ENCODE data around the gene PARP6. TPM values are rescaled to one million over a fixed set of nuclear protein-coding genes. Genes with fewer than 3 reads are reported as not detected.

PARP6 gene
- polyA plus RNA-seq (2013, experiment 1 of 2; ENCODE audit: insufficient read length), result 37.9 TPM
- 34.8 TPM for polyA plus RNA-seq (2013, experiment 2 of 2; ENCODE audit: insufficient read length)

DNA sequence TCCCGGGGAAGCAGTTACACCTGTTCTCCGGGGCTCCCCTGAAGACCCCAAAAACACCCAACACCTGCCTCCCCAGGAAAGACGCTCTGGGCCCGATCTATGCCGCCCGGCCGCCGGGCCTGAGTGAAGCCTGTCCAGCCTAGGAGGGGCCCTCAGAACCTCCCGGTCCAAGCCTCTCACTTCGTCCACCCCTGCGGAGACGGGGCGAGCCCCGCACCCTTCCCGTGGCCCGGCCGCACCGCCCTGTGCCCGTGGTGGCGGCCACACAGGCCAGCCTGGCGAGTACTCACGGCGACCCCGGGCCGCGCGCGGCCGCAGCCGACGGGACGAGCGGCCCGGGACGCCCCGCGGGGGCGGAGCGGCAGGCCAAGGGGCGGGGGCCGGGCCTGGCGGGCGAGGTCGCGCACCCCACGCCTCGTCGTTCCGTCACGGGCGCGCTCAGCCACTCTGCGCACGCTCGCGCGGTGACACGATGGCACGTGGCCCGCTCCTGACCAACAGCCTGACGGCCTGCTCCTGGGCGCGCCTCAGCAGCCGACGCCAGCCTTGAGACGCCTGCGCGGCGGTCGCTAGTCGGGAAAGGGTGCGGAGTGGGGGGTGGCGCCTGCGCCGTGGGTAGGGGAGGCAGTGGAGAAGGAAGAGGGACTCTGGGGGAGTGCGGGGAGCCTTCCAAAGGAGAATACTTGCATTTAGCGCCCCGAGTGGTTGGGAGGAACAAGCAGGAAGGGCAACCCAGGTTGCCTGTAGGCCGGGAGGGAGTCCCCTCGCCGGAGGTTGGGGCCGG is at the start of gene PARP6:
Gene PARP6, minus strand, starts transcription at position 342 of the 784 bp plus-strand sequence. CDS start 5,077 bp downstream, outside the sequence.
- DNase-seq, result peak; percentile 99

- DNase-seq, result peak; percentile 71
These were observed 47.8 kb upstream of the PARP6 start, which contains the start of gene CELF6 for GRCh38 chr15:72319985-72320671. TSS of gene CELF6 (minus strand) at chr15:72320157. CDS start at chr15:72319874, 283 bp downstream.

DNA sequence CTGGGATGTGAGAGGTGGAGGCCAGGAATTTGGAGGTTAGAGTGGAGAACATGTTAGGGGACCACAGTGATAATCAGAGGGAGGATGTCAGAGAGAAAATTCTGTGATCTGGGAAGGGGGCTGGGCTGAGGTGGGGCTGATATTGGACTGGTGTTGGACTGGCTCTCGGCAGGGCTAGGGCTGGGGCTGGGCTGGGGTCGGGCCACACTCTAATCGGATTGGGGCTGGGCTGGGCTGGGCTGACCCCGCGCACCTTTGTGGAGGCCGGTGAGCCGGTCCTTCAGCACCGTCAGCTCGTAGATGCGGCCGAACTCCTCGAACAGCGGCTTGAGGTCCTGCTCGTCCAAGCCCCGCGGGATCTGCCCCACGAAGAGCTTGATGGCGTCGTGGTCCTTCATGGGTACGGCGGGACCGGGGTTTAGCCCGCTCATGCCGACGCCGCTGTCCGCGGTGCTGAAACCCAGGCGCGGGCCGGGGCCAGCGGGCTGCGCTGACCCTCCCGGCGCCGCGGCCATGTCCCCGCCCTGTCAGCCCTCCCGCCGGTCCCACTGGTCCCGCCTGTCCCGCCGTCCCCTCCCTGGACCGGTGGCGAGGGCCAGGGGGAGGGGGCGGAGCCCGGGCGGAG is 47.1 kb upstream of the PARP6 start:
- peak; percentile 49 for DNase-seq

DNA sequence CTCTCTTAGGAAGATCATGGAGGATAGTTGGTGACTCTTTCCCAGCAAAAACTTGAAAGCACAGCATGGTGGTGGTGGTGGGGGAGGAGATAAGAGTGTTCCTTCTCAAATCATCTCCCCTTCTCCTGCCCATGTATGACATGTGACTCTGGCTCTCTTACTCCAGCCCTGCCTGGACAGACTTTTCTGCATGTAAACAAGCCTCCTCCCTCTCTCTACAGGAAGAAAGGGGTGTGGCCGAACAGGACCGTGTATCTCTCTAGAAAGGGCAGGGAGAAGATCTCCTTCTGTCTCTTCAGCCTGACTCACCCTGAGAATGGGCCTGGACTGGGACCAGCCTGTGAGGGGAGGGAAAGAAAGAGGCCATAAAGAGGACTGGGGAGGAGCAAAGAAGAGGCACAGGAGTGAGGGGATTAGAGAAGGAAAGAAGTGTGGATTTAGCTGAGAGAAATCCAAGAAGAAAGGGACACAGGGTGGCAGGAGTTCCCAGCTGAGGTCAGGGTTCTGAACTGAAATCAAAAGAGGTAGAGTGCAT is 46.1 kb upstream of the PARP6 start:
- DNase-seq, result no peak

- DNase-seq, result no peak
These were observed 43.5 kb upstream of the PARP6 start for GRCh38 chr15:72315706-72316370.

GRCh38 chr15:72313881-72314280 is 41.5 kb upstream of the PARP6 start:
- no peak for DNase-seq

- DNase-seq, result no peak
These were observed 41.1 kb upstream of the PARP6 start for GRCh38 chr15:72313448-72313840.

- DNase-seq, result peak; percentile 61
These were observed 40.5 kb upstream of the PARP6 start for GRCh38 chr15:72312605-72313447.

GRCh38 chr15:72307026-72307425 is 34.7 kb upstream of the PARP6 start:
- DNase-seq, result no peak

DNA sequence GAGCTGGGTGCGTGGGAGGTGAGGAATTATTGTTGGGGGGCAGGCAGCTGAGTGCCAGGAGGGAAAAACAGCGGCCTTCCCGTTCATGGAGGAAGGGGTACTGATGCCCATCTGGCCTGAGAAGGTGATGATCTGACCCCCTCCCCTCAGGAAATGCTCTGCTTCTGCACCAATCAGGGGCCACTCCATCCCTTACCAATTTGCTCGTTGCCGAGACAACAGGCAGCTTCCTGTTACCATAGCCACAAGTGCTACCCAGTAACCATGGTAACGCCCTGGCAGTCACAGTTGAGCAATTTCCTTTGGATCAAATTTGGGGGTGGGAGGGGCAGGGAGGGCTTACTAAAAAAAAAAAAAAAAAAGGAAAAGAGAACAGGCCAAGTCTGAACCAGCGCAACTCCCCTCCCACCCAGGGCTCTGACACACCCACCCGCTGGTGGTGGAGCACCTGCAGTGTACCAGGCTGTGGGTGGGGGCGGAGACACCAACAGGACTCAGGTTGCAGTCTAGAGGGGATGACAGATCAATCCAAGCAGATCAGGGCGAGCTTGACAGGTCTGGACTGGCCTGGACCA is 33.9 kb upstream of the PARP6 start:
- DNase-seq, result peak; percentile 31

- no peak for DNase-seq
These were observed 32.2 kb upstream of the PARP6 start for GRCh38 chr15:72304596-72304995.

DNA sequence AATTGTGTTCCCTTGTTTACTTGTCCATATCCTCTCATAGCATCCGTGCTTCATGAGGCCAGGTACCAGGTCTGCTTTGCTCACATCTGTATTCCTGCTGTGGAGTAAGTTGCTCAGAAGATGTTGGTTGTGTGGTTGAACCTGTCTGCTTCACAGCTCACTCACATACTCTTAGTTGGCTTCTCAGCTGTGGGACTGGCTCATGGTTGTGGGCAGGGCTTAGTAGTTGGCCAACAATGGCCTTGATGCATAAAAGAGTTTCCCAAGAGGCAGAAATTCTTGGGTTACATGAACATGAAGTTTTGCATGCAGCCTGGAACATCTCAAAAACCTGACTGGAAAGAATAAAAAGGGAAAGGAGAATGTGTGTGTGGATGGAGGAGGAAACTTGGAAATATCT is 30.6 kb upstream of the PARP6 start:
- DNase-seq, result no peak

- no peak for DNase-seq
These were observed 17.4 kb upstream of the PARP6 start for GRCh38 chr15:72289597-72290325.

DNA sequence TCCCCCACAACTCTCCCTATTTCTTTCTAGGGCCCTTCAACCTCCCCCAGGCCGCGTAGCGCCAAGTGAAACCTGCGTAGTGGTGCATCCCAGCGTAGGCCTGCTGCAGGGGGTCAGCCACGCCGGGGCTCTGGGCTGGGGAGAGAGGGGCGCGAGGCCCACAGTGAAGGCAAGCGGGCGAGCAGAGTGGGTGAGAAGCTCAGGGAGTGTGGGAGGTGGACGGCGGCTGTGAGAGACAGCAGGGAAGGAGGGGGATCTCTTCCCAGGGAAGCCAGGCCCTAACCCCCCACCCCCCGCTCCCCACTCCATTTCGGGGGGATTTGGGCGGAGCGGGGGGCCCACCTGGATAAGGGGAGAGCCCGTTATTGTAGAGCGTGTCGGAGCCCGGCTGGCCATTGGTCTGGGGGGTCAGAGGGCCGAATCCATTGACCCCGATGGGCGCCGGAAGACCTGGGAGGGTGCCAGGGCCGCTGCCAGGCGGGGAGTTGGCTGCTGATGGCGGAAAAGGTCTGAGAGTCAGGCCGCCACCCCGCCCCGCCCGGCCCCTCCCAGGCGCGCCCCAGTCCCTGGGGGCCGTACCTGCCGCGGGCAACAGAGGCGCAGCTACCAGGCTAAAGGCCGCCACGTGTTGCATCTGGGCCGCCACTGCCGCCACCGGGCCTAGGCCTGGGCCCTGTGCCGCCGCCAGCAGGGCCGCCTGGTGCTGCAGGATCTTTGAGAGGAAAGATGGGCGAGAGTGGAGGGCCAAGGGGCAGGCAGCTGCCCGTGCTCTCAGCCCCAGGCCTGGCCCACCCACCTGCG is 16.6 kb upstream of the PARP6 start:
- no peak for DNase-seq

DNA sequence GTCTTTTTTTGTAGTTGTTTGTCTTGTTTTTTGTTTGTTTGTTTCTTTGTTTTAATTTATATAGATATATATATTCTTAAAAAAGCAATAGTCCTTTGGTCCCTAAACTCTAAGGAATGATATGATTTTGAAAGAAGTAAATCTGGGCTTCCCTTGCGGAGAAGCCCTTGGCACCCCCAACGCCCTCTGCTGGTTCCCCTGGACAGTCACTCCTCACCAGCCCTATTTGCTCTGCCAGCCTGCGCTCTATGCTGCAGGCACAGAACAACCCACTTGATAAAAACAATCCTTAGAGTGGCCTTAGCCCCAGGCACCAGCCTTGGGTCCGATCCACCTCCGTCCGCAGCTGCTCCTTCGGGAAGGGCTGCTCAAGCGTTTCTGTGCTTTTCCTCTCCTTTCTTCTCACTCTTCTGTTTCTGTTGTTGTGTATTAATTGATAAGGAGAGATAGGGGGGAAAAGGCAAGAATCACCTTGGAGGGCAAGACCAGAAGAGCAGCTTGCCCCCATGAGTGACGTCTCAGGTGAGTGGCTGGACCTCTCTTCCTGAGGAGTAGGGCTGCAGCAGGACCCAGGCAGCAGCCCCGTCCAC is 13.7 kb upstream of the PARP6 start:
- DNase-seq, result peak; percentile 15

GRCh38 chr15:72285402-72285801 is 13.0 kb upstream of the PARP6 start:
- no peak for DNase-seq

DNA sequence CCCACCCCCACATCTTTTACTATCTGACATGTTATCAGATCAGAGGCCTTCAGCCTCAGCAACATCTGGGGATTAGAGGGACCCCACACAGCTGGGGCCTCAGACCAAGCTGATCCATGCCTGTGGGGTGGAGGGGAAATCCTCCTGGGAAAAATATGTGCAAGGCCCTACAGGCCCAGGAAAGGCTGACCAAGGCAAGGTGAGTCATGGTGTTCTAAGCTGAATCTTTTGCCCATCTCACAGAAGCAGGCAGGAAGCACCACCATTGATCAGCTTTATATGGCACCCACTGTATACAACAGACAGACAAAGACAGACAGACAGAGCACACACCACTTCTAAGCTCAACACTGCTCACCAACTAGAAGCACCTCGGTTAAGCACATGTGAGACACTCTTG is 12.4 kb upstream of the PARP6 start:
- no peak for DNase-seq

- no peak for DNase-seq
These were observed 9.4 kb upstream of the PARP6 start for GRCh38 chr15:72281713-72282112.

DNA sequence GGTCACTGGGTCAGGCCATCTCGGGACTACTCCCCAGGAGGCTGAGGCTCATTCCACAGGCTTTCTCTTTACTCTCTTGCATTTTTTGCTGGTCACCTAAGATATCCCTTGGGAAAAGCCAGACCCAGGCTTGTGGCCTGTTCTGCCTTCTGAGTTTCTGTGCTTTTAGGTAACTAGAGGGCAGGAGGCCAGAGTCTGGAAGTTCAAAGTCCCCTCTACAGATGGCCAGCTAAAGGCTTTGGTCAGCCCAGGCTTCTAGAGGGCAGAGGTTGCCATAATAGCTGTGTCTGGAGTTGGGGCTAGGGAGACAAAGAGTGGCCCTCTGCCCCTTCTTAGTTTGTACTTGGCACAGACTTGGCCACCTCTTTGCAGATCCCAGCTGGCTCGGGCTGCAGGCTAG is 8.4 kb upstream of the PARP6 start:
- no peak for DNase-seq

Data from fibroblast of skin of abdomen (primary cell).